Measurements from ENCODE around the gene MAEA. TPM values are rescaled to one million over a fixed set of nuclear protein-coding genes. Genes with fewer than 3 reads are reported as not detected.

MAEA gene
- total and polyA plus RNA-seq, 4 donors: 20.9 to 33.9 (median 29.8) TPM

DNA sequence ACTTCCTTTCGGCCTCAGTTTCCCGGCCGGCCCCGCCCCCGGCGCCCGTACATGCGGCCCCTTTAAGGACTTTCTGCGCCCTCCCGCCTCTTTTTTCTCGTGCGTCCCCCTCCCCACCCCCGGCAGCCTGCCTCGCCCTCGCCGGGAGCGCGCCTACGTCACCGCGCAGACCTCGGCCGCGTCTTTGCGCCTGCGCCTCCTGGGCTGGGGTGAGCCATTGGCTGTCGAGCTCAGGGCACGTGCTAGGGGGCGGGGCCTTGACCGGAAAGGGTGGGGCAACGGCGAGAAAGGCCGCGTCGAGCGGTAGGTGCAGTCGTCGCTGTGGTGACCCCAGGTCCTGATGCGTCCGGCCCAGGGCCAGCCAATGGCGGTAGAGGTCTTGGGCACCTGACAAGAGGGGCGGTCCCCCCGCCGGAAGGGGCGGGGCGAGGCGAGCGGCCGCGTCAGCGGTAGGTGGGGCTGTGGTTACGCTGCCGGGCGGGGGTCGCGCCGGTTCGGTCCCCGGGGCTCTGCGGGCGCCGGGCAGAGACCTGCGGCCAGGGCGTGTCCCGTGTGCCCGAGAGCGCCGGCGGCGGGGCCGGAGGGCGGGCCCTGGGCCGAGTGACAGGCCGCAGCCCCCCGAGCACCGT, 57.2 kb downstream of the MAEA start, which contains the start of gene UVSSA (continued):
- TF ChIP-seq, protein P1, sequence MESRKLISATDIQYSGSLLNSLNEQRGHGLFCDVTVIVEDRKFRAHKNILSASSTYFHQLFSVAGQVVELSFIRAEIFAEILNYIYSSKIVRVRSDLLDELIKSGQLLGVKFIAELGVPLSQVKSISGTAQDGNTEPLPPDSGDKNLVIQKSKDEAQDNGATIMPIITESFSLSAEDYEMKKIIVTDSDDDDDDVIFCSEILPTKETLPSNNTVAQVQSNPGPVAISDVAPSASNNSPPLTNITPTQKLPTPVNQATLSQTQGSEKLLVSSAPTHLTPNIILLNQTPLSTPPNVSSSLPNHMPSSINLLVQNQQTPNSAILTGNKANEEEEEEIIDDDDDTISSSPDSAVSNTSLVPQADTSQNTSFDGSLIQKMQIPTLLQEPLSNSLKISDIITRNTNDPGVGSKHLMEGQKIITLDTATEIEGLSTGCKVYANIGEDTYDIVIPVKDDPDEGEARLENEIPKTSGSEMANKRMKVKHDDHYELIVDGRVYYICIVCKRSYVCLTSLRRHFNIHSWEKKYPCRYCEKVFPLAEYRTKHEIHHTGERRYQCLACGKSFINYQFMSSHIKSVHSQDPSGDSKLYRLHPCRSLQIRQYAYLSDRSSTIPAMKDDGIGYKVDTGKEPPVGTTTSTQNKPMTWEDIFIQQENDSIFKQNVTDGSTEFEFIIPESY (IDR thresholded peaks at IDR 0.05): no peak
- TF ChIP-seq TAF1 (conservative IDR thresholded peaks at IDR 0.05) (no peak), NR2F2 (IDR thresholded peaks at IDR 0.05) (peak; percentile 16), FOXA1 (IDR thresholded peaks at IDR 0.05) (no peak), RXRA (IDR thresholded peaks at IDR 0.05) (peak in 1 of 2 donors; percentile 10)

DNA sequence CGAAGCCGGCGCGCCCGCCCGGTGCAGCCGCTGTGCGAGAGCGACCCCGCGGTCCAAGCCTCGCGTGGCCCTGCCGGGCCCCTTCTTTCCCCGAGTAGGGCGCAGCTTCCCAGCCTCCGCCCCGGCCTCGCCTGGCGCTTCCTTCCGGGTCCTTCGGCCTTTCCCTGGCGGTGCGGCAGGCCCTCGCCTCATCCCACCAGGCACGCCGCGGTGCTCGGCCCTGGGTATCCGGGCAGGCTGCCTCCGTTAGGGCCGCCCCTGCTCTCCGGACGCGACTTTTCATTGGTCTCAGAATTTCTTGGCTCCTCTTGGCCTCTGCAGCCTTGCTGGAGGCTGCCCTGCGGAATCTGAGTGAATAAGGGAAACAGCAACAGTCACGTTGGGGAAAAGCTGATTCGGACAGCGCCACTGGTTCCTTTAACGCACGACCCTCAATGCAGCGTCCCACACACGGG, 57.7 kb downstream of the MAEA start:
- under 1% methylated on average over 43 of the region's 43 CpGs for WGBS
- Histone ChIP-seq H3K9ac (ENCODE audit: low read depth in 1 of 2, low read length in 2 of 2) (peak overlapping the region; percentile 84 to 92), H3K27me3 (ENCODE audit: control insufficient read depth in 4 of 4, insufficient read depth in 4 of 4, low read length in 3 of 4) (no peaks in the 10 kb centered on the region), H3K4me1 (ENCODE audit: control insufficient read depth in 4 of 4, insufficient read depth in 4 of 4, low read length in 3 of 4) (peaks cover 7 to 26% (median 16%) of the 10 kb centered on the region in 4 donors), H3K9me3 (ENCODE audit: control insufficient read depth in 4 of 4, low read length in 3 of 4) (no peaks in the 10 kb centered on the region), H3K36me3 (ENCODE audit: control insufficient read depth in 4 of 4, insufficient read depth in 3 of 4, low read depth in 1 of 4, low read length in 3 of 4) (peaks cover 0 to 3% (median 0%) of the 10 kb centered on the region in 4 donors), H3K27ac (ENCODE audit: low read depth in 1 of 2, low read length in 2 of 2) (peak overlapping the region; percentile 95 to 98), H3K4me3 (ENCODE audit: low read depth in 1 of 3, low read length in 3 of 3) (peak overlapping the region; percentile 77 to 89 (median 79))
- TF ChIP-seq FOXA2 (IDR thresholded peaks at IDR 0.05): no peak
- TF ChIP-seq, protein P2, sequence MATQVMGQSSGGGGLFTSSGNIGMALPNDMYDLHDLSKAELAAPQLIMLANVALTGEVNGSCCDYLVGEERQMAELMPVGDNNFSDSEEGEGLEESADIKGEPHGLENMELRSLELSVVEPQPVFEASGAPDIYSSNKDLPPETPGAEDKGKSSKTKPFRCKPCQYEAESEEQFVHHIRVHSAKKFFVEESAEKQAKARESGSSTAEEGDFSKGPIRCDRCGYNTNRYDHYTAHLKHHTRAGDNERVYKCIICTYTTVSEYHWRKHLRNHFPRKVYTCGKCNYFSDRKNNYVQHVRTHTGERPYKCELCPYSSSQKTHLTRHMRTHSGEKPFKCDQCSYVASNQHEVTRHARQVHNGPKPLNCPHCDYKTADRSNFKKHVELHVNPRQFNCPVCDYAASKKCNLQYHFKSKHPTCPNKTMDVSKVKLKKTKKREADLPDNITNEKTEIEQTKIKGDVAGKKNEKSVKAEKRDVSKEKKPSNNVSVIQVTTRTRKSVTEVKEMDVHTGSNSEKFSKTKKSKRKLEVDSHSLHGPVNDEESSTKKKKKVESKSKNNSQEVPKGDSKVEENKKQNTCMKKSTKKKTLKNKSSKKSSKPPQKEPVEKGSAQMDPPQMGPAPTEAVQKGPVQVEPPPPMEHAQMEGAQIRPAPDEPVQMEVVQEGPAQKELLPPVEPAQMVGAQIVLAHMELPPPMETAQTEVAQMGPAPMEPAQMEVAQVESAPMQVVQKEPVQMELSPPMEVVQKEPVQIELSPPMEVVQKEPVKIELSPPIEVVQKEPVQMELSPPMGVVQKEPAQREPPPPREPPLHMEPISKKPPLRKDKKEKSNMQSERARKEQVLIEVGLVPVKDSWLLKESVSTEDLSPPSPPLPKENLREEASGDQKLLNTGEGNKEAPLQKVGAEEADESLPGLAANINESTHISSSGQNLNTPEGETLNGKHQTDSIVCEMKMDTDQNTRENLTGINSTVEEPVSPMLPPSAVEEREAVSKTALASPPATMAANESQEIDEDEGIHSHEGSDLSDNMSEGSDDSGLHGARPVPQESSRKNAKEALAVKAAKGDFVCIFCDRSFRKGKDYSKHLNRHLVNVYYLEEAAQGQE (IDR thresholded peaks at IDR 0.05): no peak
- peak in 1 of 2 donors; percentile 8 for TF ChIP-seq RAD21 (IDR thresholded peaks at IDR 0.05)
- no peak for TF ChIP-seq JUND (IDR thresholded peaks at IDR 0.05)
- TF ChIP-seq FOXA1 (IDR thresholded peaks at IDR 0.05): no peak
- TF ChIP-seq, protein P3, sequence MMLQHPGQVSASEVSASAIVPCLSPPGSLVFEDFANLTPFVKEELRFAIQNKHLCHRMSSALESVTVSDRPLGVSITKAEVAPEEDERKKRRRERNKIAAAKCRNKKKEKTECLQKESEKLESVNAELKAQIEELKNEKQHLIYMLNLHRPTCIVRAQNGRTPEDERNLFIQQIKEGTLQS (IDR thresholded peaks at IDR 0.05): no peak
- DNase-seq (ENCODE audit: low spot score): peak; percentile 62

DNA sequence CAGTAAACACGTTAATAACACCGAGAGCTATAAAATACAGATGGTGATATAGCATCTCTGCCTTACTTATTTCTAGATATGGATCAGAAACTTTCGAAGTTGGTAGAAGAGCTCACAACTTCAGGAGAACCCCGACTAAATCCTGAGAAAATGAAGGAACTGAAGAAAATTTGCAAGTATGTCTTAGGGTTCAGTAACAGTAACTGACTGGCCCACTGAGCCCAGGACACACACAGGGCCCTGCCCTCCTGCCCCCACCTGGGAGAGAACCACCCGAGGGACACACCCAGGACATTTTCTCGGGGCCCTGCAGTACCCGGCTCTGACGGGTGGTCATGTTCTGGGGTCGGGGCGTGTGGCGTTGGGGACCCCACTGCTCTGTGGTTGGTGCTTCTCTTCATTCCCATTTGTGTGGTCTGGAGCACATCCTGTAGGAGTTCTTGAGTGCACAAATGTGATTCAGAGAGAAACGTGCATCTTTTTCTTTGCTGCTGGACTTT, 58.4 kb downstream of the MAEA start:
- peak overlapping the region; percentile 84 to 92 for H3K9ac ChIP-seq (ENCODE audit: low read depth in 1 of 2, low read length in 2 of 2)
- H3K4me1 ChIP-seq (ENCODE audit: control insufficient read depth in 4 of 4, insufficient read depth in 4 of 4, low read length in 3 of 4): peaks cover 7 to 26% (median 16%) of the 10 kb centered on the region in 4 donors
- peak overlapping the region; percentile 95 to 98 for H3K27ac ChIP-seq (ENCODE audit: low read depth in 1 of 2, low read length in 2 of 2)
- 79% methylated on average over 12 of the region's 12 CpGs for WGBS
- no peak for DNase-seq (ENCODE audit: low spot score)
- H3K36me3 ChIP-seq (ENCODE audit: control insufficient read depth in 4 of 4, insufficient read depth in 3 of 4, low read depth in 1 of 4, low read length in 3 of 4): peaks cover 0 to 4% (median under 1%) of the 10 kb centered on the region in 4 donors
- H3K27me3 ChIP-seq (ENCODE audit: control insufficient read depth in 4 of 4, insufficient read depth in 4 of 4, low read length in 3 of 4): no peaks in the 10 kb centered on the region
- no peaks in the 10 kb centered on the region for H3K9me3 ChIP-seq (ENCODE audit: control insufficient read depth in 4 of 4, low read length in 3 of 4)
- H3K4me3 ChIP-seq (ENCODE audit: low read depth in 1 of 3, low read length in 3 of 3): peak overlapping the region; percentile 77 to 89 (median 79)
- TF ChIP-seq FOXA1 (IDR thresholded peaks at IDR 0.05) (no peak), YY1 (IDR thresholded peaks at IDR 0.05) (no peak), NR2F2 (IDR thresholded peaks at IDR 0.05) (no peak), HNF4A (conservative IDR thresholded peaks at IDR 0.05) (no peak), SP1 (IDR thresholded peaks at IDR 0.05) (no peak), JUND (IDR thresholded peaks at IDR 0.05) (no peak), TAF1 (conservative IDR thresholded peaks at IDR 0.05) (no peak), RXRA (IDR thresholded peaks at IDR 0.05) (no peak), FOXA2 (IDR thresholded peaks at IDR 0.05) (no peak), GABPA (IDR thresholded peaks at IDR 0.05 in 1 of 2, conservative IDR thresholded peaks at IDR 0.05 in 1 of 2) (no peak), HNF4G (IDR thresholded peaks at IDR 0.05) (no peak)
- TF ChIP-seq, protein P2 (IDR thresholded peaks at IDR 0.05): no peak
- TF ChIP-seq, protein P3 (IDR thresholded peaks at IDR 0.05): no peak
- TF ChIP-seq, protein P4, sequence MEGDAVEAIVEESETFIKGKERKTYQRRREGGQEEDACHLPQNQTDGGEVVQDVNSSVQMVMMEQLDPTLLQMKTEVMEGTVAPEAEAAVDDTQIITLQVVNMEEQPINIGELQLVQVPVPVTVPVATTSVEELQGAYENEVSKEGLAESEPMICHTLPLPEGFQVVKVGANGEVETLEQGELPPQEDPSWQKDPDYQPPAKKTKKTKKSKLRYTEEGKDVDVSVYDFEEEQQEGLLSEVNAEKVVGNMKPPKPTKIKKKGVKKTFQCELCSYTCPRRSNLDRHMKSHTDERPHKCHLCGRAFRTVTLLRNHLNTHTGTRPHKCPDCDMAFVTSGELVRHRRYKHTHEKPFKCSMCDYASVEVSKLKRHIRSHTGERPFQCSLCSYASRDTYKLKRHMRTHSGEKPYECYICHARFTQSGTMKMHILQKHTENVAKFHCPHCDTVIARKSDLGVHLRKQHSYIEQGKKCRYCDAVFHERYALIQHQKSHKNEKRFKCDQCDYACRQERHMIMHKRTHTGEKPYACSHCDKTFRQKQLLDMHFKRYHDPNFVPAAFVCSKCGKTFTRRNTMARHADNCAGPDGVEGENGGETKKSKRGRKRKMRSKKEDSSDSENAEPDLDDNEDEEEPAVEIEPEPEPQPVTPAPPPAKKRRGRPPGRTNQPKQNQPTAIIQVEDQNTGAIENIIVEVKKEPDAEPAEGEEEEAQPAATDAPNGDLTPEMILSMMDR (IDR thresholded peaks at IDR 0.05; ENCODE audit: low read depth, low read length, missing input control): no peak

Measured in liver (tissue), 9 donors.